ENCODE results near the gene GSG1. TPM values are rescaled to one million over a fixed set of nuclear protein-coding genes. Genes with fewer than 3 reads are reported as not detected.
A peak's percentile ranks its signal among the peaks of the same experiment; 100 is the strongest.

GSG1 gene
- 1 to 10 TPM in 1 of 5 donors, under 1 TPM in 4; 0.49 to 1.0 (median 0.69) TPM for polyA plus RNA-seq (ENCODE audit: insufficient read depth in 1 of 5, insufficient read length in 5 of 5, low replicate concordance in 1 of 5)
- long read RNA-seq, donor 1, result 0 reads
- long read RNA-seq, donor 2, result 0 reads
- long read RNA-seq, donor 3, result 0 reads
- long read RNA-seq, donor 4, result 0 reads
- long read RNA-seq, donor 5, partial matches to known transcripts, result 10 of 10 reads
- long read RNA-seq, donor 5, other reads (novel, unspliced or antisense), result 0 of 10 reads
- long read RNA-seq, donor 6, result 0 reads
- long read RNA-seq, donor 7, result 0 reads
- long read RNA-seq, donor 8, result 0 reads

DNA sequence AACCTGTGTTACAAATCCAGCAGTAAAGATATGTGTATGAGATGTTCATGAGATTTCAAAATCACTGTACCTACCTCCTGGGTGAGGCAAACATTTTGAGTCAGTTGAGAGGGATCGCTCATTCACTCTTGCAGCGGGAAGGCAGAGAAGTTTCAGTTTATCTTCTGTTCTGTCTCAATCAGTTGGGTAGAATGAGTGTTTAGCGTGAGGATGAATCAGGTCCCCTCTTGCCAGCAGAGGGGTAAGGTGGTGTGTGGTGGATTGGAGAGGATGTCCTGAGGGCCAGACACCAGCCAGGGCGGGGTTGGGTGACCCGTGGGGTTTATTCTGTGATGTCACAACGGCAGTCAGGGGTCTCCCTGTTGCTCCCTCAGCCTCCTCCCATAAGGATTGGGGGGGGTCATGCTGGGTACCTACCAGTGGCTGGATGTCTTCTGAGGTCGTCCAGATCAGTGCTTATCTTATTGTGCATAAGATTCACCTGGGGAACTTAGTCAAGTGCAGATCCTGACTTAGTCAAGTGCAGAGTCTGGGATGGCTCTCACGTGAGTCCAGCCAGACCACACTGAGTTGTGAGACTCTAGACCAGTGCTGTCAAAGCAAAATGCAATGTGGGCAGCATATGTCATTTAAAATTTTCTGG is at the start of gene GSG1:
GSG1 (minus strand) TSS at position 277 of the 643 bp plus-strand sequence; CDS start at position 122, 155 bp downstream.
- DNase-seq, result no peak

DNA sequence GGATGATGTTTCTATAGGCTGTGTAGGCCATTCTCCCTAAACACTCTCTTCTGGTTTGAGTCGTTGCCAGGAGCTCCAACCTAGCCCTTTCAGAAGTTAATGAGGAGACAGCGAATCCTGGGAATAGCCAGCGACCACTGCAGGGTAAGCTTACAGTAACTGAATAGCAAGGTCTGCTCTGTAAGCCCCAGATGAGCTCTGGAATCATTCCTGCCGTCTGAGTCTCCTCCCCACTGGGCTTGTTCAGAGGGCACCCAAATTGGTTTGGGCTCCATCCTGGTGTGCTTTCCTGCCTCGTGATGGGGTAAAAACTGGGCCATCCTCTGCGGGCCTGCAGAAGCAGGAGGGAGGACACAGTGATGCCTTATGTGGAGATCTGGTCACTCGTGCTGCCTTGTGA is 49.7 kb upstream of the GSG1 start:
- no peak for DNase-seq

DNA sequence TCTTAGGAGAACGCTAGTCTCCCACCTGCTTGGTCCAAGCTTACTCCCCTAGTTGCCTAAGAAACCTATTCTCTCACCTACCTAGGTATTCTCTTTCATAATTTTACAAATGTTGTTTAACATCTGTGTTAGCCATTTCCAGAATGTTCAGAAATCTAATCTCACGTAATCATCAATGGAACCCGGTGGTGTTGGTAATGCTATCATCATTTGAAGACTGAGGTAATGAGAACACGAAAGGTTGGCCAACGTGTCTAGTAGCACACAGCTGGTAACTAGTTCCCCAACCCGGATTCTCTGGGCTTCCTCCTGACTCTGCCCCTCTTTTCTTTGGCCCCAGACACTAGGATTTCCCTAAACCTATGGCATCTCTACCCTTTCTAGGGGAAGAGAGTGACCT is 49.3 kb upstream of the GSG1 start:
- DNase-seq, result no peak

DNA sequence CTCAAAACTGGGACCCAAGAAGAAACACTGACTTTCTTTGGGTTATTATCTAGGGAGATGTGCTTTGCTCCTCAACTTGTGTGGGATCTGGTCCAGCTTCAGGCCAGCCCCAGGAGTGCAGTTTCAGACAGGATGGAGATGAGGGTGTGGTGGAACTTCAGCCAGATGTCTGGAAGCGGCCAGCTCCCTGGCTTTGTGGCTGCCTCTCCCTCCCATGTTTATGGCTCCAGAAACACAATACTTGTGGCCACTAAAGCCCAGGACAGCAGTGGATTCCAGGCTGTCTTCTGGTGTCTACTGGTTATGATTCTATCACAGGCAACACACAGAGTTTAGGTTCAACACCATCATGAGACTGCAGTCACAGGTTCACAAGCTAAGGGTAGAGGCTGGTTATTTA is 48.8 kb upstream of the GSG1 start:
- DNase-seq, result no peak

DNA sequence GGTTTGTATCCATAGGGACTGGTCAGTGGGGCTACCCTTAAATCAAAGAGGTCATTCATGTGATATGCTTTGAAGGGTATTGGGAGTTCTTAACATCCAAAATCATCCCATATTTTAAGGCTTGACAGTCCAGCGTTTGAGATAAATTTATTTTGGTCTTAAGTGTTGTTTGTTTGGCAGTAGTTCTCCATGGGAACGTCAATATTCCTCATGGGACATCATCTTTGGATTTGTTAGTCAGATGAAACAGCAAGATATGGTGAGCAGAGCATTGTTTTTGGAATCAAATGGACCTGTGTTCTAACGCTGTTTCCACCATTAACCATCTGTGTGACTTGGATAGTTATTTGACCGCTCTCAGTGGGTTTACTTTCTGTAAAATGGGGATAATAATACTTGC is 45.9 kb upstream of the GSG1 start:
- no peak for DNase-seq

DNA sequence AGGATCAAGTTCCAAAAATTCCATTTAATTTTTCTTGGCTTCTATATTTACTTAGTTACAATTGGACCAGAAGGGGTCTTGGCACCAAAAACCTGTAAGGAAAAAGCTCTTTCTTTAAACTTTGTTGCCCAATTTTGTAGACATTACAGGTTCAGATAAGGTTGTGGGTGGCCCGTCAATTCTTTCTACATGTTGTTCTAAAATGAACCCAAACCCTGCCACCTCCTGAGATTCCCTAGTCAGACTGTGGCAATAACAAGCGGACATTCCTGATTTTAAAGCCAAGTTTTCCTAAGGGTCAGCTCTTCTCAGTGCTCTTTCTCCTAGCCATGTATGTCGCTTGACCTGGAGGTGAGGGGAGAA is 45.0 kb upstream of the GSG1 start:
- no peak for DNase-seq

DNA sequence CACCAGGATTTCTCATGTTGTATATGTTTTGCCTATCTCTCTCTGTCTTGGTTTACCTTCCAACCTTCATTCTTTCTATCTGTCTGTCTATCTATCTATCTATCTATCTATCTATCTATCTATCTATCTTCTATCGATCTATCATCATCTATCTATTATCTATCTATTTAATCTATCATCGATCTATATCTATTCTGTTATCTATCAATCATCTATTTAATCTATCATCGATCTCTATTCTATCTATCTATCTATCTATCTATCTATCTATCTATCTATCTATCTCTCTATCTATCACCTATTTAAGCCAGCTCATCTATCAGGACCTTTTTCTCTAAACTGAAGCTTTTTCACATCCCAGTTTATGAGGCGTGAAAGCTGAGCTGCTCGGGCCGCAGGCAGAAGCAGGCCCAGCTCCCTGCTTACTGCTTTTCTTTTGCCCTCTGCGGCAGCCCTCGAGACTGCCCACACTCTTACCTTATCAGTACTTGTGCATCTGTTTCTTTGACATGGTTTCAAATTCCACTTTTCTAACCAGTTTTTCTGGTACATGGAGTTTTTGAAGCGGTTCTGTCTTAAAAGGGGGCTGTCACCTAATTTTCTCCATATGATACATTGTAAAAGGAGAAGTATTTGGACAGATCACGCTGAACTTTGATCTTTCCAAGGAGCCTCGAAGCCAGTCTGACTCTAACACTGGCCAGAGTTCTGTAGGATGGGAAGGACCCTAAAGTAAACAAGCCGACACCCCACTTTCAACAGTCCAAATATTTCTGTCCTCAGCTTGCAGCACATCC is 44.4 kb upstream of the GSG1 start:
- peak; percentile 82 to 86 for DNase-seq

DNA sequence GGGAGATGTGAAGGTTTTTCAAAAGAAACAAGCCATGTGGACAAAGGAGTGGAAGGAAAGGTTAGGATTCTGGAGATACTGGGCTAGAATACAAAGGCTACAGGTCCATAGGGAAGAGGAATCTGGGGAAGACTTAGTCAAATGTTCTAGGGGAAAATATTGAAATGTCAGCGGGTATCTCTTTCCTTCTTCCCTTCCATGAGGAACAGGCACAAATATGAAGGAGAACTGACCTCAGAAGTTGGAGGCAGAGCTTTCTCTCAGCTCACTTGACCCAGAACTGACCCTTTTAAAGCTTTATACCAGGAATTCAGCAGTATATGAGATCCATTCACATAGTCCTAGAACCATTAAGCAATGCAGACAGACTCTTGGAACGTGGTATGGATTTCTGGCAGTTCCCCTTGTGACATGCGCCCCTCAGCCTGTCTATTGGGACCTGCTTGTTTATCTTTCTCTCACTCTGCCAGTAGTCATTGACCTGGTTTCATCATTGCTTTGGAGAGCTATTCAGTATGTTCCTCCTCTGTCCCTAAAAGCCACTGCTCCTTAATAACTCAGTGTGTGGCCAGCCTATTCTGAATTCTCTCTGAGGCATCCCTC is 43.0 kb upstream of the GSG1 start:
- DNase-seq, result peak; percentile 59 to 62

DNA sequence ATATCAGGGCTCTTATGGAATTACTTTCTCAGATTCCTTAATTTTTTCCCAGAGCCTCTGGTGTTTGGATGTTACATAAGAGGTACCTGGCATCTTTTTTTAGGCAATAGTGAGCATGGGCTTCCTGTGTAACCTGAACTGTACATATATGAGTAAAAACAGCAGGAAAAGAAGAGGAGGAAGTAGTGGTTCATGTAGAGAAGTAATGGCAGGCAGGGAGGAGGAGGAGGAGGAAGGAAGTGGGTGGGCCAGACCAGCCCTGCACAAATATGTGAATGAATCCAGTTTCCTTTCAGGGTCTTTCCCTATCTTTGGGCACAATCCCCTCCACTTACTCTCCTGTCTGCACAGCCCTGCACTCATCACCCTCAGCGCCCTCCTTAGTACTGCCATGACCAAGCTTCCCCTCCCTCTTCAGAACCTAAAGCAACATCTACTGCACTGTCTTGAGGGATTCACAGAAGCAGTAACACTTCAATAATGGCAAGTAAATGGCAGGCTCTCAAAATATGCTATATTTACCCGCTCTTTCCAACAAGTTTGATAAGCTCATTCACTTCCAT is 40.9 kb upstream of the GSG1 start:
- no peak for DNase-seq

DNA sequence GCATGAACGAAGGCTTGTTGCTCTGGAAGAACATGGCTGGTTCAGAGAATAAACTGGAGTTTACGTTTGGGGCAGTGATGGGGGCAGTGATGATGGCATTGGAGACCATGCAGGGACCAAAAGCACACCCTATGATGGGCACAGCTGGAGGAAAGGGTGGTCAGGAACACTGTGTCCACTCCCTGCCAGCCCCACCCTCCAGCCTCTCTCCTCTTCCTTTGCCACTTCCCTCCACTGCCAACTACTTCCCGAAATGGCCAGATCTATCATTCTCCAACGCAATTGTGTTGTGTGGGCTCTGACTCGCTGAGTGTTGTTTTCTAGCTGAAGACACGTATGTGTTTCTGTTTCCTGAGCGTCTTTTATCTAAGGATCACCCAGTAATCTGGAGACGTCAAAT is 39.3 kb upstream of the GSG1 start:
- DNase-seq, result no peak

DNA sequence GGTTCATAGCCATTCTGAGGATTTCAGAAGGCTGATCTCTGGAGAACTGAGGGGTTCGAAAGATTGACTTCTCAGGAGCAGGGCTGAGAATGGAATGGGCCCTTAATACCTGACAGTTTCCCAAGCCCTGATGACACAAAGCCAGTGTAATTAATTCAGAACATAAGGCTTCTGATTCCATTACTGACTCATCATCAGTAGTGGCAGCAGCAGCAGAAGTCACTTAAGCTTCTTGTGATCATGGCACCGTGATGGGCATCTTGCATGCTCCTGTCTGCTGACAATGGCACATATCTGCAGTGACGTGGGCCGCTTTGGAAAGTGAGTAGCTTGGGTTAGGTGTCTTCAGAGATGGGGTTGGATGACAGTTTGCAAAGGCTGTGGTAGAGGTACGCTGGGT is 38.2 kb upstream of the GSG1 start:
- no peak for DNase-seq

DNA sequence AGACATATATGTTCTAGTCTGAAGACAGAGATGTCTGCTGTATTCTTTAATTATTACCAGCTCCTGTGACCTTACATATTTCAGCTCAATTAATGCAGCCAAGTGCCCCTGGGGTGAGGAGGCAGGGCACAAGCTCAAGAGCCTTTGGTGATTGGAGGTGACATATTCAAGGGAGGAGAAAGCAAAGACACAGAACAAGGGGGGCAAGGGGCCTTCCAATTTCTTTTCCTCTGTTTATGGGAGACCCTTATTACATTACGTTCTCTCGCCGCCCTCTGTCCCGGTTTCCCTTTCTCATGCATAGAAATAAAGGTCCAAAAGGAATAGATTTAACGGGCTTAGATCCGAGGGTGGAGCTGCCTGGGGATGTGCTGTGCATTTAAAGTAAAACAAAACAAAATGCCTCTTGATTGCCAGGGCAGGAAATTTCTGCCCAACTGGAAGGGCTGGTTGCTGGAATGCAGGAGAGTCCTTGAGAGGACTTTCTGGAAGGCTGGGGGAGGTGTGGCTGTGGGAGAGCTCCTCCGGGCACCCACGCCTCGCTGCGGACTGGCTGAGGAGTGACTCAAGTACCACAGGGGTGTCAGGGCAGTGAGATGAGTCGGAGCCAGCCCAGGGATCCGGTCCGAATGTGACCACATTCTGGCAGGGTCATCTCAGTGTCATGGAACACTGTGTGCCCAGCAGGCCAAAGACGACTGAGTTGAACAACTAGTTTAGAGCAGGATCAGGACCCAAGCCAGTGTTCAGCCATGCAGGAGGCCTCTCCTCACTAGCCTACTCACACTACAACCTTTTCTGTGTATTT is 32.1 kb upstream of the GSG1 start:
- DNase-seq, result peak; percentile 63 to 69

DNA sequence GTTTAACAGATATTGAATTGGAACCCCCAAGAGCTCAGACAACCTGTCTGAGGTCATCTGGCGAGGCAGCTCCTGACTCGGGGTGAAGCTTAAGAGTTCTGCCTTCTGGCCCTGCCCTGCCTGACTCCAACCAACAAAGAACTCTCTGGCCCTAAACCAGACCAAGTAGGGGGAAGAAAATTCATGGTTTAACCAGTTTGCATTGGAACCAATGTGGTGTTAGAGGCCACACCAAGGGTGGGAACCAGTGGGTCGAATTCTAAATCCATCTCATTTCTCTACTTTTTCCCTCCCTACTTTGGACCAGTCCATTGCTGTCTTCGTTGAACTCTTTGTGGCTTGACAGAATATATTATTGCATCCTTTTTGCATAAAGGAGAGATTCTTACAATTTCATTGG is 30.4 kb upstream of the GSG1 start:
- no peak for DNase-seq

DNA sequence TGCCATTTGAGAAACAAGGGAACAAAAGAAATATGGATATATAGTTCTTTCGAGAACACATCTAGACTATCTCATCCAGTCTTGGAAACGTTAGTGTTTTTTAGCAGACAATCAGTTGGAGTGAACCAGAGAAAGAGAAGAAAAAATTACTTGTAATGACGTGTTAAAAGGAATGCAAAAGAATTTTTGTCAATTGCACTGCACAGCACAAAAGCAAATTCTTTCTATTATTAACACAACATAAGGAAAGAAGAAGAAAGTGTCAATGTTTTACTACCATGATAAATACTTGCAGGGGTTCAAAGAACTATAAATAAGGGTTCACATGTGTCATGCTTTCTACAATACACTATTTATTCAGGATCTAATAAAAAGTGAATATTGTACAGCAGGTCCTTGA is 27.5 kb upstream of the GSG1 start:
- no peak for DNase-seq

DNA sequence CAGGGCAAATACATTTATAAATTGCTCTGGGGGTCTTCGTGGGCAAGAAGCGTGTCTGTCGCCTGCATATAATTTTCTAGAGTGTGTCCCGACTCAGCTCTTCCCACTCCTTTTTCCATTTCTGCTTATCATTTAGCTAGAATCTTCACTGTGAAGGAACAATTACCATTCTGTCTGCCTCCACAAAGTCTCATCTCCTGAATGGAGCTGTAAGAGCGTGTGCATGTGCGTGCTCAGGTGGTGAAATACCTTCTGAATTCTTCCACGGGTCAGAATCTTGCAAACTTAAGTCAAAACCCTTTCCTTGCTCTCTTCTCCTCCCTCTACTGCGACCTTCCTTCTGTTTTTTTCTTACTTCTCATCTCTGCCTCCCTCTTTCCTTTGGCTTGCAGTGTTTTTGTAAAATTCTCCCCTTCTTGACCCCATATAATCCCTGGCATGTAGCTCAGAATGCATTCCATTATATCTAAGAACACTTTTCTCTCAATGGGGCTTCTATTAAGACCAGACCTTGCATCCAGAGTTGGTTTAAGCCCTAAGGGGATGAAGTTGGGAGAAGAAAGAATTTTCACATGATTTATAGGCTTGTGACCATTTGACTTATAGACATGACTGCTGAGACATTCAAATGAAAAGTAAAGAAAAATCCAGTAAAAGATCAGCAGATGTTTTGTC is 25.0 kb upstream of the GSG1 start:
- no peak for DNase-seq

DNA sequence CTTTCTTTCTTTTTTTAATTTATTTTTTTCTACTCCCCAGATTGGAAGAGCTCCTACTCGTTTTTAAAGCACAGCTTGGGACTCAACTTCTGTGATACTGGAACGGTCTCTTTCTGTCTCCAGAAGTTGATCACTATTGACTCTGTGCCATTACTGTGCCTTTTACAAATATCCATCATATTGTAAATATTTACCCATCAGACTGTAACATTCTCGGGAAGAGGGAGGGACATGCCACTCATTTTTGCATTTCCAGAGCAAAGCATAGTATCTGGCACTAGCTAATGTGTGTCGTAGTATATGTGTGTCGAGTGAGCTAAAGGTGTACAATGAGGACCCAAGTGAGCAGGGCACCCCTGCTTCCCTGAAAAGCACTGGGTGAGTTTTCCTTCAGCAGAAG is 24.0 kb upstream of the GSG1 start:
- no peak for DNase-seq

DNA sequence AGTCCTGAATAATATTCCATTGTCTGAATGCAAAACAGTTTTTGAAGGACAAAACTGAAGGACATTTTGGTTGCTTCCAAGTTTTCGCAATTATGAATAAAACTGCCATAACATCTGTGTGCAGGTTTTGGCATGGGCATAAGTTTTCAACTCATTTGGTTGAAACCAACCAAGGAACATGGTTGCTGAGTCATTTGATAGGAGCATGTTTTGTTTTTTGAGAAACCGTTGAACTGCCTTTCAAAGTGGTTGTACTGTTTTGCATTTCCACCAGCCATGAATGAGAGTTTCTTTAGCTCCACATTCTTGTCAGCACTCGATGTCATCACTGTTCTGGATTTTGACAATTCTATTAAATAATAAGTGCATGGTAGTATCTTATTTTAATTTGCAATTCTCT is 23.0 kb upstream of the GSG1 start:
- DNase-seq, result no peak

DNA sequence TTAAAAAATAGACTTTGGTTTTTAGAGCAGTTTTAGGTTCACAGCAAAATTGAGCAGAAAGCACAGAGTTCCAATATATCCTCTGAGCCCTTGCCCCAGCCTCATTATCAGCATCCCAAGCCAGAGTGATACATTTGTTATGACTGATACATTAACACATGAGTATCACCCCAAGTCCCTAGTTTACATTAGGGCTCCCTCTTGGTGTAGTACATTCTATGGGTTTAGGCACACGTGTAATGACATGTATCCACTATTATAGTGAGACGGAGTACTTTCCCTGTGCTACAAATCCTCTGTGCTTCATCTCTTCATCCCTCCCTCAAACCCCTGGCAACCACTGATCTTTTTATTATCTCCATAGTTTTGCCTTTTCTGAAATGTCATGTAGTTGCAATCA is 22.5 kb upstream of the GSG1 start:
- DNase-seq, result no peak

DNA sequence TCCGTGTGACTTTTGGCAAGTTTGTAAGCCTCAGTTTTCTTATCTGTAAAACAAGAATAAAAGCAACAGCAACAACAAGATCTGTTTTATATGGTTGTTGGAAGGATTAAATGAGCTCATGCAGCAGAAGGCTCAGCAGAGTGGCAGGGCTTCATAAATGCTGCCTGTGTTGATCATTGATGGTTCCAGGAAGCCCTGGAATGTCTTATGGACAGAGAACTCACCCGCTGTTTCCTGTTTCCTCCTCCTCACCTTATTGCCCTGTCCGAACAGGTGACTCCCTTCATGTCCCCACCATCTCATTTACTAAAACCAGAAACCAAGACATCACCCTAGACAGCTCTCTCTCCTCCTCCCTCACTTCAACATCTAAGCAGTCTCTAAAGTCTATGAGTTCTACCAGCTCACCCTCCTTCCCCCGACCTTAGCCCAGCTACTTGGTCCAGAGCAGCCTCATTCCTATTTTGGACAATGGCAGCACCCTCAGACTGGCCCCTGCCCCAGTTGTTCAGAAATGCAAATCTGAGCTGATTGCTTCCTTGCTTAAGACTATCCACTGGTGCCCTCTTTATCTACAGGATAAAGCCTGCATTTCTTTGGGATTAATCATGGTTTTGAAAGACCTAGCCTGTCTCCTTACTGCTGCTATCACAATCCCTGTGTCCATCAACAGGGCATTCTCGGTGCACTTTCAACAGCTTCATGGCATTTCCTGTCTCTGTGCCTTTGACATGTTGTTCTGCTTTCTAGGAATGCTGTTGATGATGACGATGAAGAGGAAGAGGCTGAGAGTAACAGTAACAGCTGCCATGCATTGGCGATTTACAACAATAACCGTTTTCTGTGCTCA is 21.4 kb upstream of the GSG1 start:
- DNase-seq, result no peak

DNA sequence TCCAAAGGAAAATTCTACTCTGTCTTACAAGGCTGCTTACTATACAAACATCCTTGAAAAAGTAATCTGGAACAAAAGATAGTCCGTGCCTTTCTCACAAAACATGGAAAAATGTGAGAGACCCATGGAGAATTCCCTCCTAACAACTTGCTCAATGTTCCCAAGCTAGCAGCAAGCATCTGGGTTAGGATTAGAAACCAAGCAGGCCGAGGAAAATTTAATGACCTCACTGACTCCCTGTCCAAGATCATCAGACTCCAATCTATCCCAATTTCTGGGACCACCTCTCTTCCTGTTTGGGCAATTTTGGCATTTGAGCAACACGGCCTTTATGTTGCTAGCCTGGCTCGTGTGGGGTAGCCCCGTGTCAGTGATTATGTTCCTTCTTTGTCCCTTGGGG is 18.1 kb upstream of the GSG1 start:
- DNase-seq, result no peak

All from right lung (tissue), 10 donors.